Endothelial cell of umbilical vein (primary cell): ENCODE measurements around the gene CNOT4. TPM values are rescaled to one million over a fixed set of nuclear protein-coding genes. Genes with fewer than 3 reads are reported as not detected.

Experiments
- BruUV-seq: library from RNA; stranded (reverse); fragments of 400-500 nt; replicated peaks from 2 replicates; lab custom pipeline; 2021; lab: Mats Ljungman, UMichigan
- CTCF ChIA-PET: fragments of 300-600, 350-600 bp; sonication (Branson Sonifier 250); formaldehyde crosslinking; loops from one replicate; lab custom pipeline; 2021; ENCODE audit warnings: antibody characterized with exemption, inconsistent platforms; lab: Charles Lee
- POLR2A ChIA-PET: fragments of 300-600, 350-600 bp; sonication (Branson Sonifier 250); formaldehyde crosslinking; loops from one replicate; lab custom pipeline; 2021; ENCODE audit warnings: antibody characterized with exemption, inconsistent platforms; lab: Charles Lee
- DNase-seq: peaks from one replicate; pipeline ENCODE4 v3.0.0-alpha.2; 2011; ENCODE audit warnings: low read depth, low spot score
- FAIRE-seq: peaks from 2 replicates; lab custom pipeline; 2011; peaks lifted over from hg19 to GRCh38; lab: Jason Lieb, UNC
- H2AFZ ChIP-seq: 2 replicates; pipeline ENCODE4 v1.6.0; 2012; ENCODE audit warnings: low read depth, low read length, control low read depth, inconsistent platforms
- H3K27ac ChIP-seq: 2 replicates; pipeline ENCODE4 v1.5.1; 2011; ENCODE audit warnings: low read depth, mild to moderate bottlenecking, control low read depth, low read length, moderate library complexity; ENCODE audit not compliant: insufficient read depth
- H3K27me3 ChIP-seq, 2 experiments: 2 replicates each; pipeline versions ENCODE4 v1.6.0 to v1.6.1; 2011; ENCODE audit warnings: low read length in 2 of 2, mixed read lengths in 1 of 2; ENCODE audit not compliant: control insufficient read depth in 2 of 2, insufficient read depth in 2 of 2
- H3K36me3 ChIP-seq, 2 experiments: 2 replicates in 1 of 2; 3 replicates in 1 of 2; pipeline ENCODE4 v1.5.1; 2011; ENCODE audit warnings: low read length in 2 of 2, mild to moderate bottlenecking in 1 of 2, moderate library complexity in 1 of 2; ENCODE audit not compliant: control insufficient read depth in 2 of 2, insufficient read depth in 2 of 2; ENCODE audit errors: extremely low read depth in 1 of 2
- H3K4me1 ChIP-seq: 3 replicates; pipeline ENCODE4 v1.5.1; 2011; ENCODE audit warnings: mild to moderate bottlenecking, low read length; ENCODE audit not compliant: control insufficient read depth, insufficient read depth; ENCODE audit errors: extremely low read depth
- H3K4me2 ChIP-seq: 2 replicates; pipeline ENCODE4 v1.6.1; 2011; ENCODE audit warnings: low read length, control low read depth, mixed read lengths; ENCODE audit not compliant: insufficient read depth
- H3K4me3 ChIP-seq, 3 experiments: fragments of 200-600 bp in 1 of 3; sonication (generic), shearing (Covaris generic) in 1 of 3; replicated peaks in 1 of 3; 2 replicates each; pipeline ENCODE4 v1.5.1; 2011 to 2016; ENCODE audit warnings: control low read depth in 3 of 3, low read length in 3 of 3, mild to moderate bottlenecking in 2 of 3, inconsistent platforms in 1 of 3, low read depth in 1 of 3, moderate library complexity in 1 of 3; ENCODE audit not compliant: insufficient read depth in 1 of 3
- H3K79me2 ChIP-seq: 2 replicates; pipeline ENCODE4 v1.6.0; 2012; ENCODE audit warnings: low read length, inconsistent platforms; ENCODE audit not compliant: control insufficient read depth, insufficient read depth
- H3K9ac ChIP-seq: replicated peaks from 2 replicates; pipeline ENCODE3; 2011; ENCODE audit warnings: low read length, control low read depth; ENCODE audit not compliant: insufficient read depth; ENCODE audit errors: extremely low read depth
- H3K9me1 ChIP-seq: replicated peaks from 3 replicates; pipeline ENCODE4 v1.6.0; 2011; ENCODE audit warnings: mild to moderate bottlenecking, low read length; ENCODE audit not compliant: control insufficient read depth, insufficient read depth; ENCODE audit errors: extremely low read depth
- H3K9me3 ChIP-seq: replicated peaks from 2 replicates; pipeline ENCODE4 v1.5.1; 2012; ENCODE audit warnings: low read length, inconsistent platforms; ENCODE audit not compliant: control insufficient read depth, insufficient read depth
- H4K20me1 ChIP-seq: replicated peaks from 2 replicates; pipeline ENCODE3; 2011; ENCODE audit warnings: mild to moderate bottlenecking, low read length; ENCODE audit not compliant: control insufficient read depth, insufficient read depth; ENCODE audit errors: extremely low read depth
- CTCF ChIP-seq, 2 donors: IDR thresholded peaks; 1 replicate in 1 of 2; 2 replicates in 1 of 2; pipeline ENCODE4 v1.5.1; 2011; ENCODE audit warnings: low read length in 2 of 2, mild to moderate bottlenecking in 2 of 2, moderate library complexity in 2 of 2, control low read depth in 1 of 2, inconsistent platforms in 1 of 2, low read depth in 1 of 2; ENCODE audit not compliant: insufficient read depth in 1 of 2; ENCODE audit errors: extremely low read depth in 1 of 2
- EZH2 ChIP-seq: IDR thresholded peaks from 2 replicates; pipeline ENCODE4 v1.6.1; 2012; ENCODE audit warnings: borderline replicate concordance, low read depth, mild to moderate bottlenecking, moderate library complexity, low read length, inconsistent platforms; ENCODE audit not compliant: severe bottlenecking
- FOS ChIP-seq: IDR thresholded peaks from 2 replicates; pipeline ENCODE4 v1.6.1; 2011; ENCODE audit warnings: mild to moderate bottlenecking, low read length, moderate library complexity, borderline replicate concordance; ENCODE audit not compliant: insufficient read depth
- GATA2 ChIP-seq: IDR thresholded peaks from 2 replicates; pipeline ENCODE4 v1.7.0; 2011; ENCODE audit warnings: low read depth, mild to moderate bottlenecking, moderate library complexity, mixed read lengths, low read length; ENCODE audit not compliant: insufficient read length, insufficient read depth
- JUN ChIP-seq: IDR thresholded peaks from 2 replicates; pipeline ENCODE4 v1.6.1; 2011; ENCODE audit warnings: borderline replicate concordance, low read depth; ENCODE audit not compliant: insufficient read length, insufficient read depth
- MYC ChIP-seq: IDR thresholded peaks from one replicate; pipeline ENCODE4 v1.6.1; 2011; ENCODE audit warnings: mild to moderate bottlenecking, low read depth, low read length
- POLR2A ChIP-seq: IDR thresholded peaks from 2 replicates; pipeline ENCODE4 v1.6.1; 2012; ENCODE audit warnings: low read depth, mild to moderate bottlenecking, control low read depth, low read length
- POLR2AphosphoS5 ChIP-seq: IDR thresholded peaks from 2 replicates; pipeline ENCODE4 v1.6.1; 2012; ENCODE audit warnings: low read depth, mild to moderate bottlenecking, control low read depth, low read length, moderate library complexity; ENCODE audit not compliant: insufficient read depth
- dilution Hi-C: fragments of 300-500 bp; cut with MboI; formaldehyde crosslinking; loops from one replicate; pipeline ENCODE4 v1.15.0; 2019; ENCODE audit warnings: low sequenced_read_pairs; ENCODE audit not compliant: extremely low pct_ligation_motif_present
- intact Hi-C: fragments of 100-400 bp; cut with micrococcal nuclease; formaldehyde crosslinking; loops from one replicate; pipeline ENCODE4 v1.10.0; 2022
- polyA plus RNA-seq, 4 experiments: library from polyadenylated mRNA; depleted of rRNA in 3 of 4; stranded (reverse) in 3 of 4; unstranded in 1 of 4; fragments of >200 nt; gene quantifications; 2 replicates each; pipeline versions ENCODE4 v1.2.1 to v1.2.3, GENCODE V29; 2011 to 2012; ENCODE audit warnings: missing spikeins in 1 of 4
- total RNA-seq: library from RNA; stranded (reverse); gene quantifications from 2 replicates; pipeline ENCODE4 v1.2.3, GENCODE V29; 2021
- TF ChIP-seq, protein P1 (sequence below): IDR thresholded peaks from 2 replicates; pipeline ENCODE4 v1.6.1; 2011; ENCODE audit not compliant: insufficient read depth, insufficient read length

CNOT4 gene
- total and polyA plus RNA-seq, 2 donors (not counting 3 experiments of a cell fraction or from before 2014, with no cell fraction given): 10.3 to 21.7 TPM

GRCh38 chr7:135510592-135511183 lies 786 bp upstream of the CNOT4 start:
- TF ChIP-seq, protein P1, sequence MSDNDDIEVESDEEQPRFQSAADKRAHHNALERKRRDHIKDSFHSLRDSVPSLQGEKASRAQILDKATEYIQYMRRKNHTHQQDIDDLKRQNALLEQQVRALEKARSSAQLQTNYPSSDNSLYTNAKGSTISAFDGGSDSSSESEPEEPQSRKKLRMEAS: no peak
- no peak for TF ChIP-seq CTCF (IDR thresholded peaks at IDR 0.05; ENCODE audit: extremely low read depth in 1 of 2, insufficient read depth in 1 of 2, low read depth in 1 of 2, low read length in 2 of 2)
- TF ChIP-seq JUN: no peak
- TF ChIP-seq POLR2A: no peak
- TF ChIP-seq GATA2: no peak
- TF ChIP-seq FOS: no peak
- TF ChIP-seq MYC: no peak
- no peak for TF ChIP-seq EZH2
- no peak for TF ChIP-seq POLR2AphosphoS5
- ChIA-PET POLR2A (no interaction called here), CTCF (interaction anchor here (0.9 to 1.5 kb wide), 5 partner anchors 9 to 237 kb away, joined by 3 to 13 read pairs (median 3); no protein-coding TSS in a partner anchor)
- no peaks in the 10 kb centered on the region for H3K9me1 ChIP-seq
- H3K27me3 ChIP-seq: no peaks in the 10 kb centered on the region
- peak overlapping the region; percentile 40 to 92 (median 85) for H3K4me3 ChIP-seq
- peak overlapping the region; percentile 71 for H3K9ac ChIP-seq
- dilution Hi-C loops: no loop called here
- H2AFZ ChIP-seq: peak overlapping the region; percentile 81
- DNase-seq: peak; percentile 45
- H3K4me2 ChIP-seq: peak overlapping the region; percentile 98
- H4K20me1 ChIP-seq: peaks cover 3% of the 10 kb centered on the region
- H3K4me1 ChIP-seq: peaks cover 19% of the 10 kb centered on the region
- FAIRE-seq: no peak
- H3K79me2 ChIP-seq: peaks cover 40% of the 10 kb centered on the region
- no peaks in the 10 kb centered on the region for H3K9me3 ChIP-seq
- peak overlapping the region; percentile 6 for H3K27ac ChIP-seq
- intact Hi-C loops: loop anchor here (1.0 to 5.0 kb wide), 5 partner anchors 47 to 298 kb away; partner anchors contain the start of genes NUP205, STMP1 and WDR91
- TSS peak; percentile 60 for BruUV-seq
- H3K36me3 ChIP-seq: no peaks in the 10 kb centered on the region
